Mammary epithelial cell (primary cell): ENCODE data around the gene KSR2.

ENCODE experiments used
- CTCF ChIP-seq, 2 donors: IDR thresholded peaks in 1 of 2; conservative IDR thresholded peaks in 1 of 2; 2 replicates each; pipeline ENCODE4 v1.5.1; 2011 to 2012; ENCODE audit warnings: inconsistent platforms in 2 of 2, low read length in 2 of 2, mild to moderate bottlenecking in 2 of 2, control low read depth in 1 of 2, low read depth in 1 of 2; ENCODE audit not compliant: insufficient read depth in 1 of 2; ENCODE audit errors: extremely low read depth in 1 of 2
- EZH2 ChIP-seq: IDR thresholded peaks from 2 replicates; pipeline ENCODE4 v1.6.1; 2012; ENCODE audit warnings: low read length, inconsistent platforms, borderline replicate concordance

- TF ChIP-seq CTCF (conservative IDR thresholded peaks at IDR 0.05 in 1 of 2, IDR thresholded peaks at IDR 0.05 in 1 of 2; ENCODE audit: extremely low read depth in 1 of 2, insufficient read depth in 1 of 2, low read depth in 1 of 2, low read length in 2 of 2) (no peak), EZH2 (no peak)
Observed at GRCh38 chr12:117790198-117790597, 178.6 kb downstream of the KSR2 start.
